ENCODE measurements around the gene CCNL2. TPM values are rescaled to one million over a fixed set of nuclear protein-coding genes. Genes with fewer than 3 reads are reported as not detected.

CCNL2 gene
- total RNA-seq, 2 donors from 2014 or later, result 92.3 to 104 TPM

GRCh38 chr1:1367315-1367714 is 31.8 kb downstream of the CCNL2 start:
- Histone ChIP-seq H3K27me3 (no peaks in the 10 kb centered on the region), H3K4me1 (peaks cover 4% of the 10 kb centered on the region), H3K9ac (ENCODE audit: low read depth in 2 of 2, low read length in 2 of 2) (no peak overlapping the region), H3K36me3 (no peaks in the 10 kb centered on the region), H3K4me3 (no peak overlapping the region), H3K27ac (no peak overlapping the region), H3K9me3 (no peaks in the 10 kb centered on the region)
- no peak for TF ChIP-seq CTCF (IDR thresholded peaks at IDR 0.05)
- intact Hi-C loops (cut with DNase I), result no loop called here
- DNase-seq, result no peak

GRCh38 chr1:1366699-1367066 is 32.5 kb downstream of the CCNL2 start:
- TF ChIP-seq CTCF (IDR thresholded peaks at IDR 0.05), result no peak
- H3K27ac ChIP-seq, result no peak overlapping the region
- no peak overlapping the region for H3K4me3 ChIP-seq
- H3K36me3 ChIP-seq, result no peaks in the 10 kb centered on the region
- no peak for DNase-seq
- no peaks in the 10 kb centered on the region for H3K9me3 ChIP-seq
- H3K4me1 ChIP-seq, result no peaks in the 10 kb centered on the region
- no peaks in the 10 kb centered on the region for H3K27me3 ChIP-seq
- intact Hi-C loops (cut with DNase I), result no loop called here
- H3K9ac ChIP-seq (ENCODE audit: low read depth in 2 of 2, low read length in 2 of 2), result no peak overlapping the region

- H3K27me3 ChIP-seq, result no peaks in the 10 kb centered on the region
- H3K4me1 ChIP-seq, result no peaks in the 10 kb centered on the region
- no peak overlapping the region for H3K27ac ChIP-seq
- no peak overlapping the region for H3K4me3 ChIP-seq
- H3K36me3 ChIP-seq, result no peaks in the 10 kb centered on the region
- no peak for TF ChIP-seq CTCF (IDR thresholded peaks at IDR 0.05)
- intact Hi-C loops (cut with DNase I), result no loop called here
- no peak for DNase-seq
- no peak overlapping the region for H3K9ac ChIP-seq (ENCODE audit: low read depth in 2 of 2, low read length in 2 of 2)
- no peaks in the 10 kb centered on the region for H3K9me3 ChIP-seq
Measured at GRCh38 chr1:1365875-1366698, 33.0 kb downstream of the CCNL2 start.

GRCh38 chr1:1364266-1364665 is 34.9 kb downstream of the CCNL2 start:
- peaks cover 4% of the 10 kb centered on the region for H3K27me3 ChIP-seq
- no peak for TF ChIP-seq CTCF (IDR thresholded peaks at IDR 0.05)
- H3K9ac ChIP-seq (ENCODE audit: low read depth in 2 of 2, low read length in 2 of 2), result no peak overlapping the region
- no peaks in the 10 kb centered on the region for H3K4me1 ChIP-seq
- H3K36me3 ChIP-seq, result no peaks in the 10 kb centered on the region
- intact Hi-C loops (cut with DNase I), result no loop called here
- peak; percentile 20 for DNase-seq
- H3K9me3 ChIP-seq, result no peaks in the 10 kb centered on the region
- no peak overlapping the region for H3K27ac ChIP-seq
- H3K4me3 ChIP-seq, result no peak overlapping the region

GRCh38 chr1:1361982-1362423 is 37.1 kb downstream of the CCNL2 start:
- peak overlapping the region; percentile 24 to 26 for H3K9ac ChIP-seq (ENCODE audit: low read depth in 2 of 2, low read length in 2 of 2)
- no peaks in the 10 kb centered on the region for H3K9me3 ChIP-seq
- intact Hi-C loops (cut with DNase I), result no loop called here
- H3K4me3 ChIP-seq, result no peak overlapping the region
- DNase-seq, result peak; percentile 31
- H3K27ac ChIP-seq, result peak overlapping the region; percentile 12
- H3K4me1 ChIP-seq, result no peaks in the 10 kb centered on the region
- no peaks in the 10 kb centered on the region for H3K36me3 ChIP-seq
- H3K27me3 ChIP-seq, result peaks cover 5% of the 10 kb centered on the region
- TF ChIP-seq CTCF (IDR thresholded peaks at IDR 0.05), result no peak
